Gastroesophageal sphincter (tissue), 4 donors: ENCODE measurements around the gene C1orf159. TPM values are rescaled to one million over a fixed set of nuclear protein-coding genes. Genes with fewer than 3 reads are reported as not detected.

ENCODE experiments used
- ATAC-seq: fragments of 150-250 bp; one replicate; pipeline ENCODE4 v1.9.1; 2016; ENCODE audit warnings: mild to moderate bottlenecking, moderate library complexity
- H3K27ac ChIP-seq, 4 donors: fragments of 200-600 bp; sonication (generic) in 3 of 4; 1 replicate in 3 of 4; 2 replicates in 1 of 4; pipeline ENCODE4 v1.5.1; 2016 to 2019
- H3K27me3 ChIP-seq: fragments of 200-600 bp; sonication (generic); one replicate; pipeline ENCODE4 v1.5.1; 2019
- H3K36me3 ChIP-seq, 2 donors: fragments of 200-600 bp; sonication (generic); one replicate each; pipeline ENCODE4 v1.5.1; 2019; ENCODE audit warnings: control low read depth in 1 of 2
- H3K4me1 ChIP-seq, 3 donors: fragments of 200-600 bp; sonication (generic); 1 replicate in 2 of 3; 2 replicates in 1 of 3; pipeline ENCODE4 v1.5.1; 2016 to 2019; ENCODE audit warnings: control low read depth in 2 of 3
- H3K4me3 ChIP-seq, 2 donors: fragments of 200-600 bp; sonication (generic); one replicate each; pipeline ENCODE4 v1.5.1; 2019; ENCODE audit warnings: mild to moderate bottlenecking in 1 of 2, moderate library complexity in 1 of 2
- H3K9me3 ChIP-seq, 3 donors: fragments of 200-600 bp; sonication (generic); one replicate each; pipeline ENCODE4 v1.5.1; 2017 to 2019; ENCODE audit warnings: control low read depth in 2 of 3
- EP300 ChIP-seq: sonication (generic); formaldehyde crosslinking; IDR thresholded peaks from one replicate; pipeline ENCODE4 v1.6.1; 2017; ENCODE audit warnings: antibody characterized with exemption, mild to moderate bottlenecking
- POLR2A ChIP-seq, 2 donors: fragments of 450-650 bp; IDR thresholded peaks; one replicate each; pipeline ENCODE4 v1.6.1; 2017; ENCODE audit warnings: antibody characterized with exemption in 2 of 2, mild to moderate bottlenecking in 2 of 2, moderate library complexity in 1 of 2
- POLR2AphosphoS5 ChIP-seq: sonication (generic); formaldehyde crosslinking; IDR thresholded peaks from one replicate; pipeline ENCODE4 v1.6.1; 2017; ENCODE audit warnings: antibody characterized with exemption
- WGBS, 2 donors: methylation state at CpG; one replicate each; pipeline ENCODE4 v1.1.5; 2018; ENCODE audit warnings: low coverage in 1 of 2; 5-methylcytosine and 5-hydroxymethylcytosine counted together
- total RNA-seq, 4 donors: library from RNA; depleted of rRNA; stranded (reverse); fragments of >200 nt; gene quantifications; one replicate each; pipeline ENCODE4 v1.1.0, GENCODE V29; 2016
- TF ChIP-seq, protein P1 (sequence below), 4 experiments: fragments of 200-600 bp in 2 of 4; fragments of 450-650 bp in 2 of 4; sonication (generic) in 1 of 4; IDR thresholded peaks; one replicate each; pipeline ENCODE4 v1.5.1; 2017 to 2019; ENCODE audit warnings: antibody characterized with exemption in 4 of 4, mild to moderate bottlenecking in 2 of 4, moderate library complexity in 2 of 4

Gene C1orf159
- total RNA-seq, 4 donors from 2014 or later: 6.3 to 15.3 (median 9.9) TPM

DNA sequence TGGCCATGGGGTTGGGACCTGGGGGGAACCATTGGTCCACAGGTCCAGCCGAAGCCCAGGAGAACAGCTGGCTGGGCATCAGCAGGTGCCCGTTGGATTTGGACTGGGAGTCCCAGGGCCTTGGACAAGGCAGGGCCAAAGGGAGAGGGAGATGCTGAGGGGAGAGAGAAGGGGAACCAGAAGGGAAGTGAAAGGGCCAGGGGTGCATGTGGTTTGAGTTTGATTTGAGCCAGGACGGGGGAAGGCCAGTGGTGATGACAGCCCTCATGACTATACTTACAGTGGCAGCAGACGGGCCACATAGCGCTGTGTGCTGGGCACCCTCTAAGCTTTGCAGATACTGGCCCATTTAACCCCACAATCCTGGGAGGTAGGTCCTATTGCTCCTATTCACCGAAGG is 77.2 kb downstream of the C1orf159 start:
- 60 to 88% methylated on average over 2 to 5 of the region's 6 CpGs for WGBS, 2 donors
- H3K4me1 ChIP-seq: peaks cover 3 to 34% (median 18%) of the 10 kb centered on the region in 3 donors
- no peak for ATAC-seq
- no peak overlapping the region for H3K27ac ChIP-seq
- no peak overlapping the region for H3K4me3 ChIP-seq
- TF ChIP-seq POLR2A (IDR thresholded peaks at IDR 0.05) (no peak), POLR2AphosphoS5 (no peak), EP300 (no peak)
- TF ChIP-seq, protein P1, sequence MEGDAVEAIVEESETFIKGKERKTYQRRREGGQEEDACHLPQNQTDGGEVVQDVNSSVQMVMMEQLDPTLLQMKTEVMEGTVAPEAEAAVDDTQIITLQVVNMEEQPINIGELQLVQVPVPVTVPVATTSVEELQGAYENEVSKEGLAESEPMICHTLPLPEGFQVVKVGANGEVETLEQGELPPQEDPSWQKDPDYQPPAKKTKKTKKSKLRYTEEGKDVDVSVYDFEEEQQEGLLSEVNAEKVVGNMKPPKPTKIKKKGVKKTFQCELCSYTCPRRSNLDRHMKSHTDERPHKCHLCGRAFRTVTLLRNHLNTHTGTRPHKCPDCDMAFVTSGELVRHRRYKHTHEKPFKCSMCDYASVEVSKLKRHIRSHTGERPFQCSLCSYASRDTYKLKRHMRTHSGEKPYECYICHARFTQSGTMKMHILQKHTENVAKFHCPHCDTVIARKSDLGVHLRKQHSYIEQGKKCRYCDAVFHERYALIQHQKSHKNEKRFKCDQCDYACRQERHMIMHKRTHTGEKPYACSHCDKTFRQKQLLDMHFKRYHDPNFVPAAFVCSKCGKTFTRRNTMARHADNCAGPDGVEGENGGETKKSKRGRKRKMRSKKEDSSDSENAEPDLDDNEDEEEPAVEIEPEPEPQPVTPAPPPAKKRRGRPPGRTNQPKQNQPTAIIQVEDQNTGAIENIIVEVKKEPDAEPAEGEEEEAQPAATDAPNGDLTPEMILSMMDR (IDR thresholded peaks at IDR 0.05): no peak
- H3K36me3 ChIP-seq: peaks cover 0 to 28% of the 10 kb centered on the region in 2 donors
- H3K9me3 ChIP-seq: no peaks in the 10 kb centered on the region
- peaks cover 19% of the 10 kb centered on the region for H3K27me3 ChIP-seq

DNA sequence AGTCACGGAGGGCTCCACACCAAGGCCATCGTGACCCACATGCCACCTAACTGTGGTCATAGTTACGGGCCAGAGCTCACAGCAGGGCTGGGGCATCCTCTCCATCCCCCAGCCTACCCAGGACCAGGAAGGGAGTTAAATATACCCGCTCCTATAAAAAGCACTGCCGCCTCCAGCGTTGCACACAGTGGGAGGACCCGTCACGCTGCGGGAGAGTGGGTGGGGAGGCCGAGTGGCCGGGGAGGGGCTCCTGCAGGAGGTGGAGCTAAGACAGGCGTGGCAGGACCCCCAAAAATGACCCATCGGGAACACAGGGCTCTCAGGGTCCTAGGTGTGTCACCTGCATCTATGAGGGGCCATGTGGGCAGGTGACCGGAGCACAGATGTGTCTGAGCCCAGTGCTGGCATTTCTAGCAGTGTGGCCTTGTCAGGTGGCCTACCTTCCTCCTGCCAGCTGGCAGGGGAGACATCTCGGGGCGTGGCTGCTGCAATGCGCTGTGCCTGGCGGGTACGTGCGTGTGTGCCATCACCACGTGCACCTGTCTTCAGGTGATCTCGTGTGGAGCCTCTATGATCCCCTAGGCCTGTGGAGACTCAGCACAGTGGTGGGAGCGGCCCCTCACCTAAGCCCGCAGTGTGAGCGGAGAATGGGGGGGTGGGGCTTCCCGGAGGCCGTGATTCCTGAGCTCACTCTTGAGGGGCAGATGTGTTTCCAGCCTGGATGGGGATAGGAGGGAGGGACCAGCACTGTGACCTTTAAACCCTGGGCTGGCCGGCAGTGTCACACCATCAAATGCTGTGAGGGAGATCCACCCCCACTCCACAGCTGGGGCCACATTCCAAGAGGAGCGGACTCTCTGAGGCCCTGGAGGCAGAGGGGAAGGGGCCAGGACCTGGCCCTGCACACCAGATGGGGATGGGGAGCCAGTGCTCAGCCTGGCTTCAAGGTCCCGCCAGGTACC is 78.2 kb downstream of the C1orf159 start:
- H3K27ac ChIP-seq: no peak overlapping the region
- ATAC-seq: no peak
- H3K4me1 ChIP-seq: peaks cover 3 to 45% (median 27%) of the 10 kb centered on the region in 3 donors
- H3K9me3 ChIP-seq: no peaks in the 10 kb centered on the region
- no peak overlapping the region for H3K4me3 ChIP-seq
- TF ChIP-seq, protein P1 (IDR thresholded peaks at IDR 0.05): no peak
- TF ChIP-seq POLR2AphosphoS5 (no peak), POLR2A (IDR thresholded peaks at IDR 0.05) (no peak), EP300 (no peak)
- peaks cover 29% of the 10 kb centered on the region for H3K27me3 ChIP-seq
- peaks cover 0 to 20% of the 10 kb centered on the region in 2 donors for H3K36me3 ChIP-seq
- WGBS, 2 donors: 100% methylated on average over 1 of the region's 30 CpGs; no CpG with 5 or more reads in 1 of the 2 donors

DNA sequence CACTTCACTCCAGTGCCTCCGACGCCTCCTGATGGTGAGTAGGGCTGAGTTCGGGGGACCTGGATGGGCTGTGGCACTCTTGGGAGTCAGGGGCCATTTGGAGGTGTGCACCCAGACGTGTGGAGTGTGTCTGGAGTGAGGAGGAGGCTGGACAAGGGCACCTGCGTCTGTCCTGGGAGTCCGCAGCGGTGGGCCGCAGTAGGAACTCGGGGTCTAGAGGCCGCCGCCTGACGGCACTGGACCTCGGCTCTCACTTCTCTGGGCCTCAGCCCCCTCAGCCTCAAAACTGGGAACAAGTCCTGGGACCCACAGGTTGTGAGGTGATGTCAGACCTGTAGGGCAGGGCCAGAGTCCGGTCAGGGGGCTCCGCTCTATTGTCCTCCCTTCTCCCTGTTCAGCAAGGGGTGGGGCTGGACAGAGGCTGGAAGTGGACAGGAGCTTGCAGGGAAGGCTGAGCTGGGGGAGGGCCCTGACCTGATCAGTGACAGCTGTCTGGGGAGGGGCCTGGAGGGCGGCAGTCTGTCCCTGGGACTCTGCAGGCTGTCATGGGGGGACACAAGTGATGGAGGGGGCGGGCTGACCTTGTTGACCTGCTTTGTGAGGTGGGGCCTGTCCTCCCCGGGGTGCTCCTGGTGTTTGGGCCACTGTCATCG is 80.5 kb downstream of the C1orf159 start:
- H3K4me3 ChIP-seq: no peak overlapping the region
- no peak for ATAC-seq
- no peaks in the 10 kb centered on the region for H3K9me3 ChIP-seq
- H3K27me3 ChIP-seq: peaks cover 44% of the 10 kb centered on the region
- H3K27ac ChIP-seq: no peak overlapping the region
- 100% methylated on average over 5 of the region's 19 CpGs; no CpG with 5 or more reads in 1 of the 2 donors for WGBS, 2 donors
- H3K36me3 ChIP-seq: peaks cover 0 to 20% of the 10 kb centered on the region in 2 donors
- H3K4me1 ChIP-seq: peaks cover 3 to 50% (median 27%) of the 10 kb centered on the region in 3 donors
- TF ChIP-seq POLR2A (IDR thresholded peaks at IDR 0.05) (no peak), EP300 (no peak), POLR2AphosphoS5 (no peak)
- TF ChIP-seq, protein P1 (IDR thresholded peaks at IDR 0.05): no peak

DNA sequence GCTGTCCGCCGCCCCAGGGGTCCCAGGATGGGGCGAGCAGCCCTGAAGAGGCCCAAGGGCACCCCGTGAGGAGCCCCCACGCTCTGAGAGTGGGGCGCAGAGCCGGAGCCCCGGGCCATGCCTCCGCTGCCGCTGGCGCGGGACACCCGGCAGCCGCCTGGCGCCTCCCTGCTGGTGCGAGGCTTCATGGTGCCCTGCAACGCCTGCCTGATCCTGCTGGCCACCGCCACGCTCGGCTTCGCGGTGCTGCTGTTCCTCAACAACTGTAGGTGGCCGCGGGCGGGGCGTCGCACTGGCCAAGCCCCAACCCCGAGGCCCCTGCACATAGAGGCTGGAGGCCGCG is 81.5 kb downstream of the C1orf159 start:
- Histone ChIP-seq H3K27me3 (peaks cover 44% of the 10 kb centered on the region), H3K4me3 (peak overlapping the region in 1 of 2 donors; percentile 58), H3K27ac (no peak overlapping the region), H3K9me3 (no peaks in the 10 kb centered on the region), H3K4me1 (peaks cover 0 to 40% (median 17%) of the 10 kb centered on the region in 3 donors), H3K36me3 (peaks cover 0 to 20% of the 10 kb centered on the region in 2 donors)
- WGBS, 2 donors: no CpG with 5 or more reads among the region's 30 CpGs
- TF ChIP-seq, protein P1 (IDR thresholded peaks at IDR 0.05): no peak
- TF ChIP-seq POLR2A (IDR thresholded peaks at IDR 0.05) (no peak), EP300 (no peak), POLR2AphosphoS5 (no peak)
- ATAC-seq: no peak
